Measurements from ENCODE around the gene CCNT1. TPM values are rescaled to one million over a fixed set of nuclear protein-coding genes. Genes with fewer than 3 reads are reported as not detected.
"Not testable (repeated sequence)": the region's sequence is repeated elsewhere in the genome, so short reads cannot be mapped to it uniquely, and the experiment has no call there.

Gene CCNT1
- polyA plus RNA-seq, 1 donor = 18.4 TPM

DNA sequence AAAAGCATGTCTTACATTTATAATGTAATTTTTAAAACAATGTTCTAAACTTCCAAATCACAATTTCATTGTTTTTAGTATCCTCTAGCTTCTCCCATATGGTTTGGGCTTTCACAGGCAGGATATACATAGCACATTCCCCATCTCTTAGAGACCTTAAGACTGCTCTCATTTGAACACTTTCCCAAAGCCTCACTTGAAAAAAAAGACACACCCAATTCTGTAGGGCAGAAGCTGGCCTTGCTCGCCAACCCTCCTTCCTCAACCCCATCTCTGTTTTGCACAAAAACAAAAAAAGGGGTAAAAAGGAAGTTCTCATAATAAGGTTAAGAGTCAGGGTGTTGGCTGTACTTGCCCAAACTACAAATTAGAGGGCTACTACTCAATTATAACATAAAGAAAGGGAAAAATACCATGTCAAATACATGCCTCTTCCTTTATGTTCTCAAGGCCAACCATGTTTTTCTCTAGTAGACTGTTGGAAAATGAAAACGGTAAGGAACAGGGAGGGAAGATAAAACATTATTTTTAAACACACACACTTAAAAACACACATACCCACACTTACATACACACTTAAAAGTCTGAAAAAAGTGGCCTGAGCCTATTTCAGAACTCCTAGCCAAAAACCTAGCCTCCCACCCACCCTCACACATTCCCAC is 24.6 kb downstream of the CCNT1 start:
- DNase-seq (ENCODE audit: low read depth) = no peak

DNA sequence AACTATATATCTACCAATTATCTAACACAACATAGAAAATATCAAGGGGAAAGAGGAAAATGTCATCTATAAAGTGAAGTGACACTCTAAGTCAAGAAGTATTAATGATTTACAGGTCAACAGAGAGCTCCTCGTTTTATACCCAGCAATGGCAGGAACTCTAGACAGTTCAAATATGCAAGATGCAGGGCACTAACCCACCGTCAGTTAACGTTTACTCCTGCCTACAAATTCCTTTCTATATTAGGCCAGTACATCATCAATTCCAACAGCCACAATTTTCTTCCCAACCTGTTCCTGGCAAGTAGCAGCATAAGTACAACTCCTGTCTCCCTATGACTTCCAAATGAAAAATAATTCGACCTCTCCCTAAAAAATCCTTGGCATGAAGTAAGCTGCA is 25.5 kb downstream of the CCNT1 start:
- no peak for DNase-seq (ENCODE audit: low read depth)

GRCh38 chr12:48690436-48690835 is 26.1 kb downstream of the CCNT1 start:
- DNase-seq (ENCODE audit: low read depth) = no peak

DNA sequence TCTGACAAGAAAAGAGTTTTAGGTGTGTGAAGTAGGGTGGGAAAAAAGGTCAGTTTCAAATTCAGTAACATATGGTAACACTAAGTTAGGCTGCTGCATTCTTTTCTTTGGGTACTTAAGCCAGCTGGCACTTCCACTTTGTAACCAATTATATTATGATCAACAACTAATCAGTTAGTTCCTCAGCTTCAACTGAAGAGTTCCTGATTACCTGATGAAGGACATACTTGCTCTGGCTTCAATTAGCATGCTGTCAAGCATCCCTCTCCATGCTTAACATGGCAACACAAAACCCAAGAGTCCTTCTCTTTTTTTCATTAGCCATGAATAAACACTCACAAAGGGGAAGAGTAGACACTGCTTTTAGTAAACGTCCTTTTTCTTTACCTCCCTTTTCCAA is 27.7 kb downstream of the CCNT1 start:
- DNase-seq (ENCODE audit: low read depth) = no peak

DNA sequence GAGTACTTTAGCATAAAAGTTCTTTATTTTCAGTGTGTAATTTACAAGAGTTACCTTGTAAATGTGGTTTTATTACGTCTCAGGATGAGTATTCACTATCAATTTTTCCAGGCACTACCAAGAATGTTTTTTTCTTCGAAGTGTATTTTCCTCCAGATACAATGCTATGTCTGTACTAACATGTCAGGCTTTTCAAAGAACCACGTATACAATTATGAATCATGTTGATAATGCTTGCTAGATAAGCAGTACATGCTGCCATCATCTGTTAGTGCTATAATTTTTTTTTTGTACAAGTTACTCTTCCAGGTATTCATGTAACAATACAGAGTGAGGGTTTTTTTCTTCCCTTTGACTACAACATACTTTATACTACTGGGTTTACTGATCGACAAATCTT is 28.9 kb downstream of the CCNT1 start:
- no peak for DNase-seq (ENCODE audit: low read depth)

DNA sequence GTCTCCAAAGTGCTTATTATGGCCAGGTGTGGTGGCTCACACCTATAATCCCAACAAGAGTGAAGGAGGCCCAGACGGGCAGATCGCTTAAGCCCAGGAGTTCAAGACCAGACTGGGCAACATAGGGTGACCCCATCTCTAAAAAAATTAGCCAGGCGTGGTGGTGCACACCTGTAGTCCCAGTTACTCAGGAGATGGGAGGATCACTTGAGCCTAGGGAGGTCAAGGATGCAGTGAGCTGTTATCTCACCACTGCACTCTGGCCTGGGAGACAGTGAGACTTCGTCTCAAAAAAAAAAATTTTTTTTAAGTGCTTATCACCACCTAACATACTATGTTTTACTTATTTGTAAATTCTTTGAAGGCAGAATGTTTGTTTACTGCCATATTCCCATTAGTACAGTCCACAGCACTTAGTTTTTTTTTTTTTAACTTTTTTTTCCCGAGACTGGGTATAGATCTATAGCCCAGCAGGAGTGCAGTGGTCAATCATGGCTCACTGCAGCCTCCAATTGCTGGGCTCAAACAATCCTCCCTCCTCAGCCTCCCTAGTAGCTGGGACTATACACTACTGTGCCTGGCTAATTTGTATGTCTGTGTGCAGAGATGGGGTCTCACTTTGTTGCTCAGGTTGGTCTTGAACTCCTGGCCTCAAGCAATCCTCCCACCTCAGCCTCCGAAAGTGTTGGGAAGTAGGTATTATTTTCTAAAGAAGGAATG is 29.7 kb downstream of the CCNT1 start:
- DNase-seq (ENCODE audit: low read depth) = no peak

DNA sequence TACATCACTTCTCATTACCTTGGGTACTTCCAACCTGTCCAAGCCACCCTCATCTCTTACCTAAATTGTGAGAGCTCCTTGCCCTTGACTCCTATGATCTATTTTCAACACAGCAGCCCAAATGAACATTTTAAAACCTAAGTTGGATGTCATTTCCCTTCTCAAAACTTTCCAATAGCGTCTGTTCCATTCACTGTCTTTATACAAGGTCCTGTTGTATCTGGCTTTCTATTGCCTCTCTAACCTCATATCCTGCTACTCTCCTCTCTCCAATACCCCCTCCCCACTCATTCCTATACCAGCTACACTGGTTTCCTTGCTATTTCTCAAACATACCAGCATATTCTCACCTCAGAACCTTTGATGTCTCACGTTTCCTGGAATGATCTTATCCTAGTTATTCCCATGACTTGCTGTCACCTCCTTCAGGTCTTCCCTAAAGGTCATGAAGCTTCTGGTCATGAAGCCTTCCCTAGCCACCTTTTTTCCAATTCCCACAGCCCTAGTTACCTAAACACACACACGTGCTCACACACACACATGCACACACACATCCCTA is 30.4 kb downstream of the CCNT1 start:
- DNase-seq (ENCODE audit: low read depth) = no peak

- no peak for DNase-seq (ENCODE audit: low read depth)
Measured at GRCh38 chr12:48683534-48683933, 33.0 kb downstream of the CCNT1 start.

GRCh38 chr12:48682927-48683326 is 33.6 kb downstream of the CCNT1 start:
- no peak for DNase-seq (ENCODE audit: low read depth)

GRCh38 chr12:48682533-48682905 is 34.0 kb downstream of the CCNT1 start:
- DNase-seq (ENCODE audit: low read depth) = not testable (repeated sequence)

GRCh38 chr12:48681710-48682532 is 34.6 kb downstream of the CCNT1 start, which contains the start of gene KANSL2:
Gene KANSL2 (minus strand): TSS chr12:48682238. CDS start chr12:48681632, 606 bp downstream.
- peak; percentile 98 for DNase-seq (ENCODE audit: low read depth)

- no peak for DNase-seq (ENCODE audit: low read depth)
Measured at GRCh38 chr12:48681399-48681709, 35.2 kb downstream of the CCNT1 start.

- DNase-seq (ENCODE audit: low read depth) = no peak
Measured at GRCh38 chr12:48680861-48681260, 35.6 kb downstream of the CCNT1 start.

GRCh38 chr12:48678551-48679185 is 37.8 kb downstream of the CCNT1 start:
- no peak for DNase-seq (ENCODE audit: low read depth)

- DNase-seq (ENCODE audit: low read depth) = no peak
Measured at GRCh38 chr12:48671231-48671856, 45.2 kb downstream of the CCNT1 start.

DNA sequence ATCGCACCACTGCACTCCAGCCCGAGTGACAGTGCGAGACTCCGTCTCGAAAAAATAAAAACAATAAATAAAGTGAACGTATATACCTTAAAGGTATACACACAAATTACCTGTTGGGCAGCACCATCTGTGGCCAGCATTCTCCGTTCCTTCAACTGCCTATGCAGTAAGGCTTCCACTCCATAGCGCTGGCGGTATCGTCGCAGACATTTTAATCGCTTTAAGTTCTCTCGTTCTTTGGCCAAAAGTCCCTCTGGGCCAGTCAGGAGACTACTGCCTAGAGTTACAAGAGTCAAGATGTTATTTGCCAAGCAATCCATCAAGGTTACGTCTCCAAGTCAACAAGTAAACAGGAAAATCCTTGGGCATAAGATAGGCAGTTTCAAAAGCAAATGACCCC is 47.5 kb downstream of the CCNT1 start:
- no peak for DNase-seq (ENCODE audit: low read depth)

GRCh38 chr12:48659863-48660262 is 56.6 kb downstream of the CCNT1 start:
- DNase-seq (ENCODE audit: low read depth) = no peak

GRCh38 chr12:48651681-48652080 is 64.8 kb downstream of the CCNT1 start:
- no peak for DNase-seq (ENCODE audit: low read depth)

- not testable (repeated sequence) for DNase-seq (ENCODE audit: low read depth)
Measured at GRCh38 chr12:48645354-48645753, 71.2 kb downstream of the CCNT1 start.

DNA sequence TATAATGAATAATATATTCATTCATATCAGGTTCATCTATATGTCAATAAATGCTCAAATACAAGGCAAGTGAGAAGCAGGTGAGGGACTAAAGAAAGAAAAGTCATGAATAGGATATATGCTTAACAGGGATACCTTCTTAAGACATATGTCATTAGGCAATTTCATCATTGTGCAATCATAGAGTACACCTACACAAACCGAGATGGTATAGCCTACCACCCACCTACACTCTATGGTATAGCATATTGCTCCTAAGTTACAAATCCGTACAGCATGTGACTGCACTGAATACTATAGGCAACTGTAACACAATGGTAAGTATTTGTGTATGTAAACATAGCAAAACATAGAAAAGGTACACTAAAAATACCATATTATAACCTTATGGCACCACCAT is 73.5 kb downstream of the CCNT1 start:
- DNase-seq (ENCODE audit: low read depth) = no peak

DNA sequence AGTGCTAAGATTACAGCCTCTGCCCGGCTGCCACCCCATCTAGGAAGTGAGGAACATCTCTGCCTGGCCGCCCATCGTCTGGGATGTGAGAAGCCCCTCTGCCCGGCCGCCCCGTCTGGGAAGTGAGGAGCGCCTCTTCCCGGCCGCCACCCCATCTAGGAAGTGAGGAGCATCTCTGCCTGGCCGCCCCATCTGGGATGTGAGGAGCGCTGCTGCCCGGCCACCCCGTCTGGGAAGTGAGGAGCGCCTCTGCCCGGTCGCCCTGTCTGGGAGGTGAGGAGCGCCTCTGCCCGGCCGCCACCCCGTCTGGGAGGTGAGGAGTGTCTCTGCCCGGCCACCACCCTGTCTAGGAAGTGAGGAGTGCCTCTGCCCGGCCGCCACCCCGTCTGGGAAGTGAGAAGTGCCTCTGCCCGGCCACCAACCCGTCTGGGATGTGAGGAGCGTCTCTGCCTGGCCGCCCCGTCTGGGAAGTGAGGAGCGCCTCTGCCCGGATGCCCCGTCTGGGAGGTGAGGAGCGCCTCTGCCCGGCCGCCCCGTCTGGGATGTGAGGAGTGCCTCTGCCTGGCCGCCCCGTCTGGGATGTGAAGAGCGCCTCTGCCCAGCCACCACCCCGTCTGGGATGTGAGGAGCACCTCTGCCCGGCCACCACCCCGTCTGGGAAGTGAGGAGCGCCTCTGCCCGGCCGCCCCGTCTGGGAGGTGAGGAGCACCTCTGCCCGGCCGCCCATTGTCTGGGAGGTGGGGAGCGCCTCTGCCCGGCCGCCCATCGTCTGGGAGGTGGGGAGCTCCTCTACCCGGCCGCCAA is 74.6 kb downstream of the CCNT1 start:
- DNase-seq (ENCODE audit: low read depth) = not testable (repeated sequence)

All from forelimb muscle (tissue), 1 donor.